ENCODE data around the gene CCDC57.

The CCDC57 gene

DNA sequence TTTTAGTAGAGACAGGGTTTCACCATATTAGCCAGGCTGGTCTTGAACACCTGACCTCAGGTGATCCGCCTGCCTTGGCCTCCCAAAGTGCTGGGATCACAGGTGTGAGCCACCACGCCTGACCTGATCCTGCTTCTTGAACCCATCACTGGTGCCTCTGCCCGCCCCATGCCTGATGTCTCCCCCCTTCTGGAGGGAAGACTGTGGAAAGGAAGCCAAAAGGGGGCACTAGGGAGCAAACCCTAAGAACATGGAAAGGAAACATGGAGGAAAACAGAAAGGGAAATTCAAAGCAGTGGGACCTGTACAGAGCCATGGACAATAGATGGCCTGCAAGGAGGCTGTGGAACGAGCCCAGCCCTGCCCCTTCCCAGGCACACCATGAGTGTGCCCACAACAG, 83.5 kb downstream of the CCDC57 start:
- DNase-seq (ENCODE audit: low read depth in 2 of 3, low spot score in 1 of 3), result no peak

DNA sequence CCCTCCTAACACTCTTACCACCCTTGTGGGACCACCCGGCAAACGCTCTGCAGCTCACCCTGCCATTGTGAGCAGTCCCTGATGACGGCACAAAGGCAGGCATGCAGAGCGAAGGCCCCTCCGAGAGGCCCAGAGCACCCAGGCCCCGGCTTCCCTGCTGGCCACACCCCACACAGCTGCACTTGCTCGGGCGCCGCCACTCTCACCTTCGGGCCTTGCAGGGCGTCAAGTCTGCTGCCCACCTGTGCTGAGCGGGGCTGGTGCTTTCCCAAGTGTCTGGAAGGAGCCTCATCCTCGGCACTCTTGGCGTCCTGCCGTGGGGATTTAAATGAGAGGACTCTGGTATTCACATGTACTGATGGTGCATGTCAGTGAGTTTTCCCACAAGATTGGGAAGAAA, 84.4 kb downstream of the CCDC57 start:
- no peak for DNase-seq (ENCODE audit: low read depth in 2 of 3, low spot score in 1 of 3)

DNA sequence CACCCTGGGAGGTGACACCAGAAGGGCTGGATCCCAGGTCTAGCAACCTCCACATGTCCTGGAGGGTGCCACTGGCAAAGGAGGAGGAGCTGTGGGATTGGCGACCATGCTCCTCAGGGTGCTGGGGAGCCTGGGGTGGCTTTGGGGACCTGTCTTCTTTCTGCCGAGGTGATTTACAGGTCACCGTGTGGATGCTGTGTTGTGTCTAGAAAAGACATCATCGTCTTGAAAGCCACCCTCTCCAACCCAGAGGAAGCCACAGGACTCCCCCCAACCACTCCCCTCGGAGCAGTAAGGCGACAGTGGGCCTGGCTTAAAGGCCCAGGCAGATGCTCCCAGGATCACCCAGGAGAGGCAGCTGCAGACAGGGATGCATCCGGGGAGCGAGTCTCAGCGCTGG, 84.9 kb downstream of the CCDC57 start:
- DNase-seq (ENCODE audit: low read depth in 2 of 3, low spot score in 1 of 3), result no peak

- no peak for DNase-seq (ENCODE audit: low read depth in 2 of 3, low spot score in 1 of 3)
Measured at GRCh38 chr17:82127315-82127595, 85.4 kb downstream of the CCDC57 start.

- DNase-seq (ENCODE audit: low read depth in 2 of 3, low spot score in 1 of 3), result peak; percentile 26 to 43 (median 35)
Measured at GRCh38 chr17:82126556-82127314, 85.9 kb downstream of the CCDC57 start.

- no peak for DNase-seq (ENCODE audit: low read depth in 2 of 3, low spot score in 1 of 3)
Measured at GRCh38 chr17:82124101-82124500, 88.5 kb downstream of the CCDC57 start.

DNA sequence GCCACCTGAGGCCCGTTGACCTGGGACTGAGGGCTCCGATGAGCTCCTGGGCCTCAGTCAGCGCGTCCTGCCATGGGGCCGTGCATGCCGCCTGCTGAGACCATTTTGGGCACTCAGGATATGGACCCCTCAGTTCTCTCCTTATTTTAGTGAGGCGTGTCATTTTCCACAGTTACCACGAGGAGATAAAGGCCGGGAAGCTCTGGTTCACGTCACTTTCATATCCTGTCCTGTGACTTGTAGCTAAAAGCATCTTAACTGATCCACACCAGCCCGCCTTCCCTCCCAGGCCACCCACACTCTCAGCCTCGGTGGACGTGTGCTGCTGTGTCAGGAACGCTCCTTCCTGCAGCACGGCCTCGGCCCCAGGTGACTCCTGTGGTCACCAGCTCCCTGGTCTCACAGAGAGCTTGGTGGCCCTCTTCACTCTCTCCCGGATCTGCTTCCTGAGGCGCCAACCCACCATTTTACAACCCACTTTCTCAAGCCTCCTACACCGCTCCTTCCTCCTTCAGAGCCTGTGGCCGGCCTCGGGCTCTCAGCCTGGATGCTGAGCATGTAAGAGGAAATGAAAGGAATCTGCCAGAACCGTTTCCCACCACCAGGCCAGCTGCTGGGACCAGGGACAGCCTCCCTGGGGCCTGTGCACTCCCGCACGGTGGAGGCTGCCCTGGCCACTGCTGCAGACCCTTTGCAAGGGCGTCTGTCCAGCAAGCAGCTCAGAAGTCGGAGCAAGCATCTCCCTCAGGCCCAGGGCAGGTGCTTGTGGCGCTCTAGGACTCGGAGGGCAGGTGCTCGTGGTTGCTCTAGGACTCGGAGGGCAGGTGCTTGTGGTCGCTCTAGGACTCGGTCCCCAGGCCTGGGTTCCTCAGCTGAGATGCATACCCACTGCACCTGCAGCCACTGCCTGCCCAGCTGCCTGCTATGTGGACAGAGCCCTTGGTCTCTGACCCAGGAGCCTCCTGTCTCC, 90.7 kb downstream of the CCDC57 start:
- no peak for DNase-seq (ENCODE audit: low read depth in 2 of 3, low spot score in 1 of 3)

DNA sequence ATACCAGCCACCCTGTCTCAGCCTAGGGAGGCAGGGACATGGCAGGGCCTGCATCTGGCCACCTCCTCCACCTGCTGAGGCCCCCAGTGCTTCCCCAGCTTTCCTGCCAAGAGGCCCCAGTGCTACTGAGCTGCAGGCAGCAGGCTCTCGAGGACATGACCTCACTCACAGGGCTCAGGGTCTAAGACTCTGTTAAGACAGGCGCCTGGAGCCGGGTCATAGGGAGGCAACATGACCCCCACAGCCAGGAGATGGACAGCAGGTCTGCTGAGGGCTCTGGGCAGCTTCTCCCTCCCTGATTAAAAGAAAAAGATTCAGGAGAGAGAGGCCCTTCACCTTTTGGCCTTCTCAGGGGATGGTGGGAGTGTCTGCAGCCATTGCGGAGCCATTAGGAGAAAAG, 91.4 kb downstream of the CCDC57 start:
- DNase-seq (ENCODE audit: low read depth in 2 of 3, low spot score in 1 of 3), result no peak

GRCh38 chr17:82120148-82120547, 92.5 kb downstream of the CCDC57 start:
- no peak for DNase-seq (ENCODE audit: low read depth in 2 of 3, low spot score in 1 of 3)

GRCh38 chr17:82118815-82119380, 93.7 kb downstream of the CCDC57 start:
- DNase-seq (ENCODE audit: low read depth in 2 of 3, low spot score in 1 of 3), result no peak

DNA sequence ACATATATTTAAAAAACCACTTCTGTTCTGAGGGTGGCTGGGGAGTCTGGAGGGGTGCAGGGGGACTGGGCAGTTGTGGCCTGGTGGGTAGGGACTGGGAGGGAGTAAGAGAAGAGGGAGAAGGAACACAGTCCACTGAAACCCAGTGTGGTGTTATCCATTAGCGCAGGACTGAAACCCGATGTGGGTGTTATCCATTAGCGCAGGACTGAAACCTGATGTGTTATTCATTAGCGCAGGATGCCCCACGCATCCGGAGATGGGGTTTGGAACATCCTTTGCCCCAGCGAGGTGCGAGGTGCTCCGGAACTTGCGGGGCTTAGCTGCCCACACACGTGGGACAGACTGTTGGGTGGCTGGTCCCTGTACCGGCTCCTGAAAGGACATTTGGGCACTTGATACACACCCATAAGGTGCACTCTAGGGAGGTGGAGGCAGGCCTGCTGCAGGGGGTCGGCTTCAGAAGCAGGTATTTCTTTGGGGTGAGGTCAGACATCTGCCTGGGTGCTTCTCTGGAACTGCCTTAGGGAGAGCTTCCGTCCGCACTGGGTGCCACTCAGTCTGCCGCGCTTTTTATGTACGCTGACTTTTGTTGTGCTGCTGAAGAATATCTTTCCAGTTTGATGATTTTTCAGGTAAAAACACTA, 94.4 kb downstream of the CCDC57 start:
- DNase-seq (ENCODE audit: low read depth in 2 of 3, low spot score in 1 of 3), result no peak

GRCh38 chr17:82117139-82118090, 95.2 kb downstream of the CCDC57 start:
- DNase-seq (ENCODE audit: low read depth in 2 of 3, low spot score in 1 of 3), result no peak

DNA sequence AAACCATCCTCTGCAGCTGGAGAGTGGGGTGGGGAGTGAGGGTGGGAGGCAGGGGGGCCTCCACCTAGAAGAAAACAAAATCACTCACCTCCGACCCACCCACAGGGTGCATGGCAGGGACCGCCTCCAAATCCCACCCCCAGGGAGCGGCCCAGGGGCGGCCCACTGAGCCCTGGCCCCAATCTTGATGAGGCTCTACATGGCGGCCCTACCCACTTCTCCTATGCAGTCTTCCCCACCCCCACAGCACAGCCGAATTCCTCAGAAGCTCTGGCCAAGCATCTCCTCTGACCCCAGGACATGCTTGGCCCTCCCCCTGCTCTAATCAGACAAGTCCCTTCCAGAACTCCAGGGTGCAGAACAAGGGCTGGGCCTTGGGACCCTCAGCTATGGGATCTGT, 96.4 kb downstream of the CCDC57 start:
- DNase-seq (ENCODE audit: low read depth in 2 of 3, low spot score in 1 of 3), result no peak

DNA sequence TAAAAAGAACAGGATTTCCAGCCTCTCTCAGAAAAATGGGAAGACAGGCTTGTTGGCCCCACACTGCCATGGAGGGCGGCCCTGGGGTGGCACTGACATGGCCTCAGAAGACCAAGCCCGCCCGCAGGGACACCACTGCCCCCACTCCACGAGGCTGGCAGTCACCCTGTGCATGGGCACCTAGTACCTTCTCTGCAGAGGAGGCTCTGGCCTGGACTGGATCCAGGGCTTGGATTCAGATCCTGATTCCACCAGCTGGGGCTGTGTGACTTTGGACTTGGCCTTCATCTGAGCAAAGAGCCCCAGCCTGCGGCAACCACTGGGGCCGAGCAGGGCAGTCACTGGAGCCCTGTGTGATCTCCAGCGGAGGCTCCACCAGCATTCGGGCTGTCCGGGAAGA, 97.8 kb downstream of the CCDC57 start:
- no peak for DNase-seq (ENCODE audit: low read depth in 2 of 3, low spot score in 1 of 3)

GRCh38 chr17:82114447-82114846, 98.2 kb downstream of the CCDC57 start:
- DNase-seq (ENCODE audit: low read depth in 2 of 3, low spot score in 1 of 3), result no peak

DNA sequence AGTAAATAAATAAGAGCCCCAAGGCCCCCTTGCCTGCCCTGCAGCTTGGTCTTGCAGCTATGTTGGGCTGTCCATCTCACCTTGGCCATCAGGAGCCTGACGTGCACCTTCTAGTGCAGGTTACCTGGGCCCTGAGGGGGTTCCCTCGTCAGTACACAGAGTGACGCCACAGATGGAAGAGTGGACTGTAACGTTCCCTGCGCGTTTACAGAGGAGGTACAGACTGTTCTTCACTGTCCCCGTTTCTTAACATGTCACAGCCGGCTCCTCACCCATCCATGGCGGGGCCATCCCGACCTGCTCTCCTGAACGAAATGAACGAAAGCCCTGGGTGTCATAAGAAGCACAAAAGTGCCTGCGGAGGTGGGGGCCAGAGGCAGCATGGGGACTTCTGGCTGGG, 98.7 kb downstream of the CCDC57 start:
- DNase-seq (ENCODE audit: low read depth in 2 of 3, low spot score in 1 of 3), result no peak

- no peak for DNase-seq (ENCODE audit: low read depth in 2 of 3, low spot score in 1 of 3)
Measured at GRCh38 chr17:82113422-82113821, 99.2 kb downstream of the CCDC57 start.

DNA sequence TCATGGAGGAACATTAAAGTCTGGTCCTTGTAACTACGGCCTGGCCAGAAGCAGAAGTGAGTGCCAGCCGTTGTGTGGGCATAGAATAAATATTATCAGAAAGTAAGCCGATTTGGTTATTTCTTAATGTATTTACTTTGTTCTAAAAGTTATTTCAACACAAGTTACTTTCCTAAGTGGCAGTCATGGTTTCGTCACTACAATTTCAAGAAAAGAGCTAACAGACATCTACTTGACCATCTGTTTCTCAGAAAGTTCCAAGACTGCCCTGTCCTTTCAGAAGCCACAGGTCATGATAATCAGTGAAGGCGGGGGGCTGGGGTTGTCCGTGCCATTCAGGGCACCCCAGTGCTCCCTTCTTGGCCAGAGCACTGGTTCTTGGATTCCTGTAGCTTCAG, 99.7 kb downstream of the CCDC57 start:
- no peak for DNase-seq (ENCODE audit: low read depth in 2 of 3, low spot score in 1 of 3)

GRCh38 chr17:82112181-82112913, 100.3 kb downstream of the CCDC57 start:
- no peak for DNase-seq (ENCODE audit: low read depth in 2 of 3, low spot score in 1 of 3)

- DNase-seq (ENCODE audit: low read depth in 2 of 3, low spot score in 1 of 3), result no peak
Measured at GRCh38 chr17:82110298-82110697, 102.3 kb downstream of the CCDC57 start.
